ENCODE measurements around the gene MAN2B1.
A peak's percentile ranks its signal among the peaks of the same experiment; 100 is the strongest.
"Not testable (repeated sequence)": the region's sequence is repeated elsewhere in the genome, so short reads cannot be mapped to it uniquely, and the experiment has no call there.

The MAN2B1 gene

DNA sequence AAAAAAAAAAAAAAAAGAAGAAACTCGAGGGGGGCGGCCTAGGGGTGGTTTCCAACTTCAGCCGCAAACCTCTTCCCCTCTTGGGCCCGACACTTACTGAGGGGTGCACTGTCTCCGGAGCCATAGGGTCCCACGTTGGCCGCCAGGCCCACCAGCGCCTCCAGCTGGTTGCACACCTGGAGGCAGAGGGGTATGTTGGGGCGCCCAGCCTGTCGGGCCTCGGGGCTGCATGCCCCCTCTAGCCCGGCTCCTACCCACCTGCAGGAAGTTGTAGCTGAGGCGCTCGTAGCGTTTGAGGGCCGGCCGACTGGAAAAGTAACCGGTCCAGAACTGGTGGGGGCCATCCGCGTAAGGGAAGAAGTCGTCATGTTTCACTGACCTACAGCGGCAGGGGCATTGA, 8.6 kb downstream of the MAN2B1 start:
- DNase-seq (ENCODE audit: low read depth in 2 of 2), result no peak

DNA sequence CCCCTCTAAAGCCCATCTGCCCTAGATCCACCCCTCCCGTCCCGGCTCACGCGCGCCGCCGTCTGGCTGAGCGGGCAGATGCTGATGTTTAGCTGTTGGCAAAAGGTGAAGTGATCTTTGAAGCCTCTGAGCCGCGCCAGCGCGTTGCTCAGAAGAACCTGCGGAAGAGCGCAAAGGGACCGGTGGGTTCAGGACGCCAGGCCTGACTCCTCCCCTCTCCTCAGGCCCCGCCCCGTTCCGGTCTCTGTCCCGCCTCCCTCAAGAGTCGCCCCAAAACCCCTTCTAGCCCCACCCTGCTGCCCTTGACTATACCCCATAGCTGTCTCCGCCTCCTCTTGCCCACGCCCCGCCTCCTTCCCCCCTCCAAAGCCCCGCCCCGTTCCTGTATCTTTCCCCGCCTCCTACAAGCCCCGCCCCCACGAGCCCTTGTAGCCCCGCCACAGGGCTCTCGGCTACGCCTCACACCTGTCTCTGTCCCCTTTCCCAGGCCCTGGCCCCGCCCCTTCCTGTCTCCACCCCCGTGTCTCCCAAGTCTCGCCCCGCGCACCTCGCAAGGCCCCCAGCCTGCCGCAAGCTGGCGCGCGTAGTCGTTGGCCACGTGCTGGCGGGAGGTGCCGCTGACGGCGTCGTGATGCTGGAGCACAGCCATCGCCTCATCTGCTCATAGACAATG, 9.5 kb downstream of the MAN2B1 start:
- no peak for DNase-seq (ENCODE audit: low read depth in 2 of 2)

DNA sequence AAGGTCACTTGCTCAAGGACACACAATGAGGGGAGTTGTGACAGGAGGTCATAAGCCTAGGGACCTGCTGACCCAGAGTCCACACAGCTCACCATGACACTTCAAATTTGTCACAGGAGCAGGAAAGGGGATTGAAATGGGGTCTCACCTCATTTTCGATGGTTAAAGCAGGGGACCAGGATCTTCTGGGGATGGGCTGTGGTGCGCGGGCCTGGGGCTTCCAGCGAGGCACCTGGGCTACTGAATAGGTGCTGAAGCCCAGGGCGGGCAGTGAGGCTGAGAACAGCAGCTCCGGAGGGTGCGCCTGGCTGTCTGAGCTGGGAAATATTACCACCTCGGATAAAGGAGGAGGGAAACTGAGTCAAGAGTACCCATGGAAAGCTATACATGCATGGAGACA, 11.0 kb downstream of the MAN2B1 start:
- no peak for DNase-seq (ENCODE audit: low read depth in 2 of 2)

DNA sequence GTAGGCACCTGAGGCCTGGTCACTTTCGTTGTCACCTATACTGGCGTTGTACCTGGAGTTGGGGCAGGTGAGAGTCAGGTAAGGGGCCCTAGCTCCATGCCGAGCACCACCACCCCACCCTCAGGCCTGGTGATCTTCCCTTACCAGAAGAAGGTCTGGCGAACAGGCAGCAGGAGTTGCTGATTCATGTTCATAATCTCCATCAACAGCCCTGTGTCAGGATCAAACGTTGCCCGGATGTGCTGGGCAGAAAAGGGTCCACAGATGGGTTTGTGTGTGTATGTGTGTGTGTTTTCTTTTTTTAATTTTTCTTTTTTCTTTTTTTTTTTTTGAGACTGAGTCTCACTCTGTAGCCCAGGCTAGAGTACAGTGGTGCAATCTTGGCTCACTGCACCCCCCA, 14.3 kb downstream of the MAN2B1 start:
- DNase-seq (ENCODE audit: low read depth in 2 of 2), result no peak

DNA sequence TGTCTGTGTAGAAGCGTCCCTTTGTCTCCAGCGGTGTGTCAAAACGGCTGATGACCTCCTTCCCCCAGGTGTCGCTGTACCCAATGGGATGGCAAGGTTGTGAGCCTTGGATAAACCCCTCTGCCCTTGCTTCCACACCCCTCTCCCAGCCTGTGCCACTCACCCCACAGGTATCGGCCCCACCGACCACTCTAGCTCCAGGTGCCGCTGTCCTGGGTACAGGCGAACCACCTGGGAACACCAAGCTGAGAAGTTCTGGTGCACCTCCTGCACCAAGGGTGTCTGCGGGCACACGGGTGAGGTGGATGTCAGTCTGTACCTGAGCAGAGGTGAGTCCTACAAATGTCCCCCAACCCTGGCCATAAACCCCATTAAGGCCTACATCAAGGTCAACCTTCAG, 16.6 kb downstream of the MAN2B1 start:
- DNase-seq (ENCODE audit: low read depth in 2 of 2), result no peak

DNA sequence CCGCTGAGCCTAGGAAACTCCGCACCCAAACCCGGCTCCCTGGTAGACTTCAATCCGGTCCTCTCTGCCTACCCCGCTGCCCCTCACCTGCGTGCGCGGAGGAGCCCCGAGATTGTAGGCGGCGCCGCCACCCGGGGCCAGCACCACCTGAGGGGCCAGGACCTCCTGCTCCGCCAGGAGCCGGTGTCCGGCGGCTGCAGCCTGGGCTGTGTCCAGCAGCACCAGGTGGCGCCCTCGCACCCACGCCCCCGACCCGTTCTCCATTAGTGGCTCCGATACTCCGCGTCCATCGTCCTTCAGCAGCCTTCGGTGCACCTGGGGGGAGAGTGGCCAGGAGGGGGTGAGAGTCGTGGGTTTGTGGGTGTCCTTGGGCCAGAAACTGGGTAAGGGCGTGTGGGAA, 18.5 kb downstream of the MAN2B1 start:
- no peak for DNase-seq (ENCODE audit: low read depth in 2 of 2)

DNA sequence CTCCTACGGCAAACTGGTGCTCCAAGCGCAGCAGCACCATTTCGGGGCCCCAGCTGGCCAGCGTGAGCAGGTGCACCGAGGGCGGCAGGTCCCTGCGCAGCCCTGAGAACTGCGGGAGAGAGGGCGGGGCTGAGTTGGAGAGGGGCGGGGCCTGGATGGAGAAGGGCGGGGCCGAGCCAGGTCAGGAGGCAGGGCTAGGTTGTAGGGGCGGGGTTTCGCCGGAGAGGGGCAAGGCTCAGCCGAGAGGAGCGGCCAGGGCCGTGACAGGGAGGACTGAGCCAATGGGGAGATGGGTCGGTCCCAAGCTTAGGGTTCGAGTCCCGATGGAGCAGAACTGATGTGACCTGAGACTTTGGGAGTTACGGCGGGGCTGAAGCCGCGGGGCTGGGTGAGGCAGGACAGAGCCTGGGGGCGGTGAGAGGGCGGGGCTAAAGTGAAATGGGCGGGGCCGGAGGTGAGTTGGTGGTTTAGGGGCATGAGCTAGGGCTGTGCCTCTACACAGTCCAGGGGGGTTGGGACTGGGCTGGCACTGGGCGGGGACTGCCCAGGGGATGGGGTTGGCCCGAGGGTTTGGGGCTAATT, 19.0 kb downstream of the MAN2B1 start:
- DNase-seq (ENCODE audit: low read depth in 2 of 2), result no peak

DNA sequence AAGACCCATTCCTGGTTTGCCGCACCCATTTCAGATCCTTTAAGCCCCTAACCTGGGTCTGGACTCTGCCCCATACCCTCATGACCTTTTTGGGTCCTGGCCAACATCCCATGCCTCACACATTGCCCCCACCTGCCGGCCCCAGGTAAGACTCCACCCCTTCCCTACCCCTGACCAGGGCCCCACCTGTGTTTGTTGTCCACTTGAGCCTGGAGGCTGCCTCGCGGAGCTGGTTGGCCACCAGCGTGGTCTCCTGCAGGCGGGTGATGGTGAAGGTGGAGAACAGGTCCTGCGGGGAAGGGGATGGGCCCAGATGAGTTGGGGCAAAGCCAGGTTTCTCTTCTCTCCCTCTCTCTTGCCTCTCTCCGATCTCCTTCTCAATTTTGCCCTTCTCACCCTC, 19.5 kb downstream of the MAN2B1 start:
- no peak for DNase-seq (ENCODE audit: low read depth in 2 of 2)

DNA sequence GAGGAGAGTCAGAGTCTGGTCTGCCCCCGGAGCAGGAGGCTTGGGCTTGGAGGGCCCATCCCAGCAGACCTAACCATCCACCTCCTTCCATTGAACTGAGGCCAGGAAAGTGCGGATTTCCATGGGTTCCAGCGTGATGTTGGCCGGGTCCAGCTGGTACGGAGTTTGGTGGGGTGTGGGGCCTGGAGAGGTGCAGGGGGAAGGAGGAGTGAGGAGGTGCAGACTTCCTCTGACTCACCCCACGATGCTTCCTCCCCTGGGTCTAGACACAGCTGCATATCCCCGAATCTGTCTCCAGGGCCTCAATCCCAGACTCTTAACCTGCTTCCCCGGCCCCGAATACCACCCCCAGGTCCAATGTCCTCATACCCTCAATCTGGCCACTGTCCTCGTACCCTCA, 20.0 kb downstream of the MAN2B1 start:
- no peak for DNase-seq (ENCODE audit: low read depth in 2 of 2)

DNA sequence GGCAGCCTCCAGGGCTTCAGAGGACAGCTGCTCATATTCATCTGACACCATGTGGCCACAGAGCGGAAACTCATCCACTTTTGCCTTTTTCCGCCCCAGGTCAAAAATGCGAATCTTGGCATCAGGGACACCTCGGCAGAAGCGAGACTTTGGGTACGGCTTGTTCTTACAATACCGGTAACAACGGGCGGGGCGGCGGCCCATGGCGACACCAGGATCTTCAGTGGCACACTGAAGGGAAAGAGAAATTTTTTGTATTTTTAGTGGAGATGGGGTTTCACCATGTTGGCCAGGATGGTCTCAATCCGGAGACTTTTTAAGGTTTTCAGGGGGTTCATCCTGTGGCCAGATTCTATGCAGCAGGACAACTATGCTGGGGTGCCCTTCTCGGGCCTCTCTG, 22.8 kb downstream of the MAN2B1 start:
- not testable (repeated sequence) for DNase-seq (ENCODE audit: low read depth in 2 of 2)

DNA sequence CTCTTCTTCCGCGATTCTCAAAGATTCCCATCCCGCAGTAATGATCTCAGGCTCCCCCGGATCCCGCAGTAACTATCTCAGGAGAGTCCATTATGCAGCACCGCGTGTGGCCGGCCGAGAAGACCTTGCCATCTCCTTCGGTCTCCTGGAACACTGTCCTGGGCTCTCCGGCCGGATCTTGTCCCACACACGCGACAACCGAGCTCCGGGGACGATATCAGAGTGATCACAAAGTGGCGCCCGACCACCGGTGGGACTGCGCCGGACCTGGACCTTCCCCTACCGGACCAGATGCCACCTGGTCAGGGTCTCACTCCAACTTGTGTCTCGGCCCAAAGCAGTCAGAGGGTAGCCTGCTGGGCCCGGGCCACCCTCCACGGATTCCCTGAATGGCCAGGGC, 24.0 kb downstream of the MAN2B1 start:
- DNase-seq (ENCODE audit: low read depth in 2 of 2), result no peak

DNA sequence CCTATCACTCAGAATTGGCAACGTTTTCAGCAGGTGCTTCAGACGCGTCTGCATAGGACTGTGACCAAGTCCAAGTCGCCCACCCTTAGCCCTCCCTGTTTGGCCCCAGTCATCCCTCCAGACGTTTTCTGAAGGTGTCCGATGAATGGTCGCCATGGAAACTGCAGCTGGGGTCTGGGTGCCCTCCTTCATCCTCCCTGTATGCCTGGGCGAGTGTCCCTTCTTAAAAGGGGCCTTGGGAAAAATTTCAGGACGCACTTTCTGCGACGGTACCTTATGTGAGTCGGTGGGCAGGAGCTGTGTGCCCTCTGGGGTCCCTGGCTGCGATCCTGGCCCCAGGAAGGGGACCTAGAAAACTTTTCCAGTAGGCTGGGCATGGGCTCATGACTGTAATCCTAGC, 25.1 kb downstream of the MAN2B1 start:
- no peak for DNase-seq (ENCODE audit: low read depth in 2 of 2)

DNA sequence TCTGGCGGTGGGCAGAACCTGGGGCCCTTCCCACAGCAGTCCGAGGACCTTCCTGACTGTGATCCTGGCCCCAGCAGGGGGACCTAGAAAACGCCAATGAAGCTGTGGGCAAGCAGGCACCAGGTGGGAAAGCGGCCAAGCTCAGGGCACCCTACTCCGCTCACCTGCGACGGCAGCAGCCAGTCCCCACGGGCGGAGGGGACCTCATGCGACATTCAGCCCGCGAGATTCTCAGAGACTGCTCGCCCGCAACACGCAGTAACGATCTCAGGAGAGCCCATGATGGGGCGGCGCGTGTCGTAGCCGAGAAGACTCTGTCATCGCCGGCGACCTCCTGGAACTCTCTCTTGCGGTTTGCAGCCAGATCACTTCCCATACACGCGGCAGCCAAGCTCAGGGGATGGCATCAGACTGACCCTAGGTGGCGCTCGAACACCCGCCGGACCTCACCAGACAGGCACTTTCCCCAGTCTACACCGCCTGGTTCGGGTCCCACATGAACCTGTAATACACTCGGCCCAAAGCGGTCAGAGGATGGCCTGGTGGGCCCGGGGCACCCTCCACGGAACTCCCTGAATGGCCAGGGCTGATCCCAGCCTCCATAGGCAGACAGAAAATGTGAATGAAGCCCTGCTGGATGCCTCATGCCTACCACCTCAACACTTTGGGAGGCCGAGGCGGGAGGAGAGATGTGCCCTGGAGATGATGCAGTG, 26.5 kb downstream of the MAN2B1 start:
- DNase-seq (ENCODE audit: low read depth in 2 of 2), result peak; percentile 67 to 72

DNA sequence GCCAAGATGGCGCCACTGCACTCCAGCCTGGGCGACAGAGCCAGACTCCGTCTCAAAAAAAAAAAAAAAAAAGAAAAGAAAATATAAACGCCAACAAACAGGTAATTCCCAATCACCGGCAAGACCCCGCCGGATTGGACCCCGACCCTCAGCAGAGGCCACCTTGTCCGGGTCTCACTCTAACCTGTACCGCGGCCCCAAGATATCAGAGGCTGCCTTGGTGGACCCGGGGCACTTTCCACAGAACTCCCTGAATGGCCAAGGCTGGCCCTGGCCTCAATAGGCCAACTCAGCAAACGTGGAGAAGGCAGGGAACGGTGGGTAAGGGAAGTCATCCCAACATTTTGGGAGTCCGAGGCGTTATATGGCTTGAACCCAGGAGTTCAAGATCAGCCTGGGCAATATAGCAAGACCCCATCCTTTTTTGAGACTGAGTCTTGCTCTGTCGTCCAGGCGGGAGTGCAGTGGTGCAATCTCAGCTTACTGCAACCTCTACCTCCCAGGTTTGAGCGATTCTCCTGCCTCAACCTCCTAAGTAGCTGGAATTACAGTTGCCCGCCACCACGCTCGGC, 27.8 kb downstream of the MAN2B1 start:
- DNase-seq (ENCODE audit: low read depth in 2 of 2), result no peak

DNA sequence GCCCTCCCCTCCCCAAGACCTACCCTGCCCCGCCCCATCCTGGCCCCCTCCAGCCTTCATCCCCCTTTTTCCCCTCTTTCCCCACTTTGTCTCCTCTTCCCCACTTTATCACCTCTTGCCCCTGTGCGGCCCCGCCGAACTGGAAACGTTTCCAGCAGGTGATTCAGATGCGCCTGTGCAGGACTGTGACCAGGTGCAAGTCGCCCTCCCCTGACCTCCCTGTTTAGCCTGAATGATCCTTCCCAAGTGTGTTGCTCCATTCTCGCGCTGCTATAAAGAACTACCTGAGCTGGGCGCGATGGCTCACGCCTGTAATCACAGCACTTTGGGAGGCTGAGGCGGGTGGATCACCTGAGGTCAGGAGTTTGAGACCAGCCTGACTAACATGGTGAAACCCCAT, 29.9 kb downstream of the MAN2B1 start:
- DNase-seq (ENCODE audit: low read depth in 2 of 2), result no peak

DNA sequence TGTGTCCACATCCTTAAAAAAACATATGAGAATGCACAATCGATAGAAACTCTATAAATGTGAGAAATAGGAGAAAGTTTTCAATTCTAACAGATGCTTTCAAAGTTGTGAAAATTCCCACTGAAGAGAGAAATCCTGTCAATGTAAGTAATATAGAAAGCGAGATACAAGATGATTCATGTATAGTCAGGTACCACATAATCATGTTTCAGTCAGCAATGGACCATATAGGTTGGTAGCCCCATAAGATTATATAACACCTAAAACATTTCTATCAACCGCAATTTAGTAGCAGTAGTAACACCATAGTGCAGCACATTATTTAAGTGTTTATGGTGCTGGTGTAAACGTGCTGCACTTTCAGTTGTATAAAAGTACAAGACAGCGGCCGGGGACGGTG, 37.3 kb downstream of the MAN2B1 start:
- no peak for DNase-seq (ENCODE audit: low read depth in 2 of 2)

DNA sequence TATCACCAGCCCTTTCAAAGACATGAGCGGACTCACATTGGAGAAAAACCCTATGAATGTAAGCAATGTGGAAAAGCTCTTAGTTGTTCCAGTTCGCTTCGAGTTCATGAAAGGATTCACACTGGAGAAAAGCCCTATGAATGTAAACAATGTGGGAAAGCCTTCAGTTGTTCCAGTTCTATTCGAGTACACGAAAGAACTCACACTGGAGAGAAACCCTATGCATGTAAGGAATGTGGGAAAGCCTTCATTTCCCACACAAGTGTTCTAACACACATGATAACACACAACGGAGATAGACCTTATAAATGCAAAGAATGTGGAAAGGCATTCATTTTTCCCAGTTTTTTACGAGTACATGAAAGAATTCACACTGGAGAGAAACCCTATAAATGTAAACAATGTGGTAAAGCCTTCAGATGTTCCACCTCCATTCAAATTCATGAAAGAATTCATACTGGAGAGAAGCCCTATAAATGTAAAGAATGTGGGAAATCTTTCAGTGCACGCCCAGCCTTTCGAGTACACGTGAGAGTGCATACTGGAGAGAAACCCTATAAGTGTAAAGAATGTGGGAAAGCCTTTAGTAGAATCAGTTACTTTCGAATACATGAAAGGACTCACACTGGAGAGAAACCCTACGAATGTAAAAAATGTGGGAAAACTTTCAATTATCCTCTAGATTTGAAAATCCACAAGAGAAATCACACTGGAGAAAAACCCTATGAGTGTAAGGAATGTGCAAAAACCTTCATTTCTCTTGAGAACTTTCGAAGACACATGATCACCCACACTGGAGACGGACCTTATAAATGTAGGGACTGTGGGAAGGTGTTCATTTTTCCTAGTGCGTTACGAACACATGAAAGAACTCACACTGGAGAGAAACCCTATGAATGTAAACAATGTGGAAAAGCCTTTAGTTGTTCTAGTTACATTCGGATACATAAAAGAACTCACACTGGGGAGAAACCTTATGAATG, 38.2 kb downstream of the MAN2B1 start:
- no peak for DNase-seq (ENCODE audit: low read depth in 2 of 2)

DNA sequence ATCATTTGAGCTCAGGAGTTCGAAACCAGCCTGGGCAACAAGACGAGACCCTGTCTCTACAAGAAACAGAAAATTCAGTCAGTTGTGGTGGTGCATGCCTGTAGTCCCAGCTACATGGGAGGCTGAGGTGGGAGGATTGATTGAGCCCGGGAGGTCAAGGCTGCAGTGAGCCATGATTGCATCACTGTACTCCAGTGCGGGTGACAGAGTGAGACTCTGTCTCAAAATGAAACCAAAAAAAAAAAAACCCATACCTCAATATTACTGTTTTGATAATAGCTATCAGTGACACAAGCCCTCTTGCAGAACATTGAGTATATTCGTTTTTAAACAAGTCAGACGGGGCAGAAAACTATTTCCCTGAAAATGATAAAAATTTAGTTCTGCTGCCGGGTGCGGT, 39.6 kb downstream of the MAN2B1 start:
- DNase-seq (ENCODE audit: low read depth in 2 of 2), result no peak

DNA sequence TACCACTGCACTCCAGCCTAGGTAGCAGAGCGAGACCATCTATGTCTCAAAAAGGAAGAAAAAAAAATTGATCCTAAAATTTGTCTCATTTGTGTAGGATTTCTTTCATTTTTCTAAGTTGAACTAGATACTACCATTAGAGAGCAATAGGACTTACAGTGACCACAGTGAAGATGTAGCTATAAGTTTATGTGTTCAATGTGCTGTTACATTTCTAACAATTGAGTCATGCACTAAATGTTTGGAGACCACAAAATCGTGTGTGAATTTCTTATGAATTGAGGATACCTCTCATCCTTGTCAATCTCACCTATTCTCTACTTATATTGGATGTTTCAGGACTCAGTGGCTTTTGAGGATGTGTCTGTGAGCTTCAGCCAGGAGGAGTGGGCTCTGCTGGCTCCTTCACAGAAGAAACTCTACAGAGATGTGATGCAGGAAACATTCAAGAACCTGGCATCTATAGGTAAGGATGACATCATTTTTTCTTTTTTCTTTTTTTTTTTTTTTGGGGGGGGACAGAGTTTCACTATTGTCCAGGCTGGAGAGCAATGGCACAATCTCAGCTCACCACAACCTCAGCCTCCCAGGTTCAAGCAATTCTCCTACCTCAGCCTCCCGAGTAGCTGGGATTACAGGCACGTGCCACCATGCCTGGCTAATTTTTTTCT, 43.0 kb downstream of the MAN2B1 start:
- DNase-seq (ENCODE audit: low read depth in 2 of 2), result no peak

DNA sequence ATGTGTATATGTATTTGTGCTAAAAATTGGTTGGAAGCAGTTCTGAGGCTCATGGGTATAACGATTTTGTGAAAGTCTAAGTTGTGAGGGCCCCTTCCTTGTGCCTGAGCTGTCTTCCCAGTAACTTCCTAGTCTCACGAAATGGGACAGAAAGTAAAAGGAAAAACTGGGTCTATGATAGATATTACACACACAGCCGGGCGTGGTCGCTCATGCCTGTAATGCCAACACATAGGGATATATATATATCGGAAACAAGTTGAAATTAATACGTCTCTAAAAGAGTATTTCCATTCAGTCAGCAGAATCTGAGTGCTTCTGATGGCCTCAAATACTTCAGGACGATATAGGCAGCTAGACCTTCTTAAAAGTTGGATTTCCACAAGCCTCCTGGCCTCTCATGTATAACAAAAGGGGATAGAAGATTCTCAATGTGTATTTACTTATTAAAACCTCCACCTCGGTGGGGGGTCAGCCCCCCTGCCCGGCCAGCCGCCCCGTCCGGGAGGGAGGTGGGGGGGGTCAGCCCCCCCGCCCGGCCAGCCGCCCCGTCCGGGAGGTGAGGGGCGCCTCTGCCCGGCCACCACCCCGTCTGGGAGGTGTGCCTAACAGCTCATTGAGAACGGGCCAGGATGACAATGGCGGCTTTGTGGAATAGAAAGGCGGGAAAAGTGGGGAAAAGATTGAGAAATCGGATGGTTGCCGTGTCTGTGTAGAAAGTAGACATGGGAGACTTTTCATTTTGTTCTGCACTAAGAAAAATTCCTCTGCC, 45.1 kb downstream of the MAN2B1 start:
- DNase-seq (ENCODE audit: low read depth in 2 of 2), result not testable (repeated sequence)
